Endothelial cell of umbilical vein (primary cell): ENCODE measurements around the gene MCTP1. TPM values are rescaled to one million over a fixed set of nuclear protein-coding genes. Genes with fewer than 3 reads are reported as not detected.
A peak's percentile ranks its signal among the peaks of the same experiment; 100 is the strongest.

Source experiments
- BruUV-seq: library from RNA; stranded (reverse); fragments of 400-500 nt; replicated peaks from 2 replicates; lab custom pipeline; 2021; lab: Mats Ljungman, UMichigan
- CTCF ChIA-PET: fragments of 300-600, 350-600 bp; sonication (Branson Sonifier 250); formaldehyde crosslinking; loops from one replicate; lab custom pipeline; 2021; ENCODE audit warnings: antibody characterized with exemption, inconsistent platforms; lab: Charles Lee
- POLR2A ChIA-PET: fragments of 300-600, 350-600 bp; sonication (Branson Sonifier 250); formaldehyde crosslinking; loops from one replicate; lab custom pipeline; 2021; ENCODE audit warnings: antibody characterized with exemption, inconsistent platforms; lab: Charles Lee
- DNase-seq: peaks from one replicate; pipeline ENCODE4 v3.0.0-alpha.2; 2011; ENCODE audit warnings: low read depth, low spot score
- FAIRE-seq: peaks from 2 replicates; lab custom pipeline; 2011; peaks lifted over from hg19 to GRCh38; lab: Jason Lieb, UNC
- H2AFZ ChIP-seq: 2 replicates; pipeline ENCODE4 v1.6.0; 2012; ENCODE audit warnings: low read depth, low read length, control low read depth, inconsistent platforms
- H3K27ac ChIP-seq: 2 replicates; pipeline ENCODE4 v1.5.1; 2011; ENCODE audit warnings: low read depth, mild to moderate bottlenecking, control low read depth, low read length, moderate library complexity; ENCODE audit not compliant: insufficient read depth
- H3K27me3 ChIP-seq, 2 experiments: 2 replicates each; pipeline versions ENCODE4 v1.6.0 to v1.6.1; 2011; ENCODE audit warnings: low read length in 2 of 2, mixed read lengths in 1 of 2; ENCODE audit not compliant: control insufficient read depth in 2 of 2, insufficient read depth in 2 of 2
- H3K36me3 ChIP-seq, 2 experiments: 2 replicates in 1 of 2; 3 replicates in 1 of 2; pipeline ENCODE4 v1.5.1; 2011; ENCODE audit warnings: low read length in 2 of 2, mild to moderate bottlenecking in 1 of 2, moderate library complexity in 1 of 2; ENCODE audit not compliant: control insufficient read depth in 2 of 2, insufficient read depth in 2 of 2; ENCODE audit errors: extremely low read depth in 1 of 2
- H3K4me1 ChIP-seq: 3 replicates; pipeline ENCODE4 v1.5.1; 2011; ENCODE audit warnings: mild to moderate bottlenecking, low read length; ENCODE audit not compliant: control insufficient read depth, insufficient read depth; ENCODE audit errors: extremely low read depth
- H3K4me2 ChIP-seq: 2 replicates; pipeline ENCODE4 v1.6.1; 2011; ENCODE audit warnings: low read length, control low read depth, mixed read lengths; ENCODE audit not compliant: insufficient read depth
- H3K4me3 ChIP-seq, 3 experiments: fragments of 200-600 bp in 1 of 3; sonication (generic), shearing (Covaris generic) in 1 of 3; replicated peaks in 1 of 3; 2 replicates each; pipeline ENCODE4 v1.5.1; 2011 to 2016; ENCODE audit warnings: control low read depth in 3 of 3, low read length in 3 of 3, mild to moderate bottlenecking in 2 of 3, inconsistent platforms in 1 of 3, low read depth in 1 of 3, moderate library complexity in 1 of 3; ENCODE audit not compliant: insufficient read depth in 1 of 3
- H3K79me2 ChIP-seq: 2 replicates; pipeline ENCODE4 v1.6.0; 2012; ENCODE audit warnings: low read length, inconsistent platforms; ENCODE audit not compliant: control insufficient read depth, insufficient read depth
- H3K9ac ChIP-seq: replicated peaks from 2 replicates; pipeline ENCODE3; 2011; ENCODE audit warnings: low read length, control low read depth; ENCODE audit not compliant: insufficient read depth; ENCODE audit errors: extremely low read depth
- H3K9me1 ChIP-seq: replicated peaks from 3 replicates; pipeline ENCODE4 v1.6.0; 2011; ENCODE audit warnings: mild to moderate bottlenecking, low read length; ENCODE audit not compliant: control insufficient read depth, insufficient read depth; ENCODE audit errors: extremely low read depth
- H3K9me3 ChIP-seq: replicated peaks from 2 replicates; pipeline ENCODE4 v1.5.1; 2012; ENCODE audit warnings: low read length, inconsistent platforms; ENCODE audit not compliant: control insufficient read depth, insufficient read depth
- H4K20me1 ChIP-seq: replicated peaks from 2 replicates; pipeline ENCODE3; 2011; ENCODE audit warnings: mild to moderate bottlenecking, low read length; ENCODE audit not compliant: control insufficient read depth, insufficient read depth; ENCODE audit errors: extremely low read depth
- EZH2 ChIP-seq: IDR thresholded peaks from 2 replicates; pipeline ENCODE4 v1.6.1; 2012; ENCODE audit warnings: borderline replicate concordance, low read depth, mild to moderate bottlenecking, moderate library complexity, low read length, inconsistent platforms; ENCODE audit not compliant: severe bottlenecking
- FOS ChIP-seq: IDR thresholded peaks from 2 replicates; pipeline ENCODE4 v1.6.1; 2011; ENCODE audit warnings: mild to moderate bottlenecking, low read length, moderate library complexity, borderline replicate concordance; ENCODE audit not compliant: insufficient read depth
- GATA2 ChIP-seq: IDR thresholded peaks from 2 replicates; pipeline ENCODE4 v1.7.0; 2011; ENCODE audit warnings: low read depth, mild to moderate bottlenecking, moderate library complexity, mixed read lengths, low read length; ENCODE audit not compliant: insufficient read length, insufficient read depth
- JUN ChIP-seq: IDR thresholded peaks from 2 replicates; pipeline ENCODE4 v1.6.1; 2011; ENCODE audit warnings: borderline replicate concordance, low read depth; ENCODE audit not compliant: insufficient read length, insufficient read depth
- MYC ChIP-seq: IDR thresholded peaks from one replicate; pipeline ENCODE4 v1.6.1; 2011; ENCODE audit warnings: mild to moderate bottlenecking, low read depth, low read length
- POLR2A ChIP-seq: IDR thresholded peaks from 2 replicates; pipeline ENCODE4 v1.6.1; 2012; ENCODE audit warnings: low read depth, mild to moderate bottlenecking, control low read depth, low read length
- POLR2AphosphoS5 ChIP-seq: IDR thresholded peaks from 2 replicates; pipeline ENCODE4 v1.6.1; 2012; ENCODE audit warnings: low read depth, mild to moderate bottlenecking, control low read depth, low read length, moderate library complexity; ENCODE audit not compliant: insufficient read depth
- dilution Hi-C: fragments of 300-500 bp; cut with MboI; formaldehyde crosslinking; loops from one replicate; pipeline ENCODE4 v1.15.0; 2019; ENCODE audit warnings: low sequenced_read_pairs; ENCODE audit not compliant: extremely low pct_ligation_motif_present
- intact Hi-C: fragments of 100-400 bp; cut with micrococcal nuclease; formaldehyde crosslinking; loops from one replicate; pipeline ENCODE4 v1.10.0; 2022
- polyA plus RNA-seq, 4 experiments: library from polyadenylated mRNA; depleted of rRNA in 3 of 4; stranded (reverse) in 3 of 4; unstranded in 1 of 4; fragments of >200 nt; gene quantifications; 2 replicates each; pipeline versions ENCODE4 v1.2.1 to v1.2.3, GENCODE V29; 2011 to 2012; ENCODE audit warnings: missing spikeins in 1 of 4
- total RNA-seq: library from RNA; stranded (reverse); gene quantifications from 2 replicates; pipeline ENCODE4 v1.2.3, GENCODE V29; 2021
- TF ChIP-seq, protein P1 (sequence below), 2 donors: IDR thresholded peaks; 1 replicate in 1 of 2; 2 replicates in 1 of 2; pipeline ENCODE4 v1.5.1; 2011; ENCODE audit warnings: low read length in 2 of 2, mild to moderate bottlenecking in 2 of 2, moderate library complexity in 2 of 2, control low read depth in 1 of 2, inconsistent platforms in 1 of 2, low read depth in 1 of 2; ENCODE audit not compliant: insufficient read depth in 1 of 2; ENCODE audit errors: extremely low read depth in 1 of 2
- TF ChIP-seq, protein P2 (sequence below): IDR thresholded peaks from 2 replicates; pipeline ENCODE4 v1.6.1; 2011; ENCODE audit not compliant: insufficient read depth, insufficient read length

Gene MCTP1
- total and polyA plus RNA-seq, 2 donors (not counting 3 experiments of a cell fraction or from before 2014, with no cell fraction given), result 79.3 to 203 TPM

DNA sequence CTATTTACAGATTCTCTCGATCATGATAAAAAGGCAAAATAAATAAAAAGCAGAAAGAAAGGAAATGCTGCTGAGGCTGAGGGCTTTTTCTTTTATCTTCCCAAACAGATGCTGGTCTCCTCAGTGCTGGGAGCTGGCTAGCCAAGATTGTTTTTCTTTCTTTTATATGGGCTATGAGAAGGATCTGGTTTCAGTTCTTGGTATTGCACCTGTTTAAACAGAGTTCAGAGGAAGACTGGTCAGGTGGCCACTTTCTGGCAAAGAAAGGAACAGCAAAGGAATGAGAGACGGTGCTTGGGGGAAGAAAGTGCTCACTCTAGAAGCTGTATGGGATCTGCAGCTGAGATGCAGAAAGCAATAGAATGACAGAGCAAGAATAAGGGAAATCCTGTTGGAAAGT is 577.5 kb downstream of the MCTP1 start:
- intact Hi-C loops (no loop called here), dilution Hi-C loops (no loop called here)
- H3K9me1 ChIP-seq, result no peaks in the 10 kb centered on the region
- H3K4me3 ChIP-seq, result no peak overlapping the region
- DNase-seq (peak; percentile 68), FAIRE-seq (no peak)
- H2AFZ ChIP-seq, result no peak overlapping the region
- ChIA-PET CTCF (interaction anchor here (1.1 to 1.5 kb wide), 3 partner anchors 12 to 143 kb away, joined by 3 to 4 read pairs (median 4); no protein-coding TSS in a partner anchor), POLR2A (no interaction called here)
- no peaks in the 10 kb centered on the region for H4K20me1 ChIP-seq
- BruUV-seq, result no TSS peak
- no peak overlapping the region for H3K9ac ChIP-seq
- TF ChIP-seq POLR2AphosphoS5, result no peak
- no peak for TF ChIP-seq JUN
- no peaks in the 10 kb centered on the region for H3K79me2 ChIP-seq
- H3K27ac ChIP-seq, result no peak overlapping the region
- no peaks in the 10 kb centered on the region for H3K27me3 ChIP-seq
- no peak overlapping the region for H3K4me2 ChIP-seq
- H3K9me3 ChIP-seq, result no peaks in the 10 kb centered on the region
- peaks cover 2 to 11% of the 10 kb centered on the region in 2 experiments for H3K36me3 ChIP-seq
- no peaks in the 10 kb centered on the region for H3K4me1 ChIP-seq

DNA sequence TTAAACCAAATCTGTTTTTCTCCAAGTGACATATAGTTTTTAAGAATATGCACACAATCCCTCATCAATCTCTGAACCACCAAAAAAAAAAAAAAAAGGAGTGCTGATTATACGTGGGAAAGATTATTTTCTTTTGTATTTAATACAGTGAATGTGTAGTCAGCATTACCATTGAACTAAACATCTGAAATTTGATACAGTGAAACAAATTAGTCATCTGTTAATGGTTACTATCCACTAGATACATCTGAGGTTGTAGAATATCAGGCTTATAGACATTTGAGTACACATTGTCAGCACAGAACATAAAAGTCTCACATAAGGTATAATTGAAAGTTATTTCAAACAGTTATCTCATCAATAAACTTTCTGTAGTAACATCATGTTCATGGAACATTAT is 579.5 kb downstream of the MCTP1 start:
- Histone ChIP-seq H3K9me1 (no peaks in the 10 kb centered on the region), H3K27me3 (no peaks in the 10 kb centered on the region), H3K4me3 (no peak overlapping the region), H3K4me1 (no peaks in the 10 kb centered on the region), H3K27ac (no peak overlapping the region), H3K9ac (no peak overlapping the region), H3K9me3 (no peaks in the 10 kb centered on the region), H3K79me2 (no peaks in the 10 kb centered on the region), H4K20me1 (no peaks in the 10 kb centered on the region), H3K4me2 (no peak overlapping the region), H3K36me3 (peaks cover 2 to 10% of the 10 kb centered on the region in 2 experiments), H2AFZ (no peak overlapping the region)
- FAIRE-seq (no peak), DNase-seq (no peak)
- TF ChIP-seq MYC (no peak), GATA2 (no peak), JUN (no peak), POLR2AphosphoS5 (no peak), POLR2A (no peak), EZH2 (no peak), FOS (no peak)
- TF ChIP-seq, protein P1, sequence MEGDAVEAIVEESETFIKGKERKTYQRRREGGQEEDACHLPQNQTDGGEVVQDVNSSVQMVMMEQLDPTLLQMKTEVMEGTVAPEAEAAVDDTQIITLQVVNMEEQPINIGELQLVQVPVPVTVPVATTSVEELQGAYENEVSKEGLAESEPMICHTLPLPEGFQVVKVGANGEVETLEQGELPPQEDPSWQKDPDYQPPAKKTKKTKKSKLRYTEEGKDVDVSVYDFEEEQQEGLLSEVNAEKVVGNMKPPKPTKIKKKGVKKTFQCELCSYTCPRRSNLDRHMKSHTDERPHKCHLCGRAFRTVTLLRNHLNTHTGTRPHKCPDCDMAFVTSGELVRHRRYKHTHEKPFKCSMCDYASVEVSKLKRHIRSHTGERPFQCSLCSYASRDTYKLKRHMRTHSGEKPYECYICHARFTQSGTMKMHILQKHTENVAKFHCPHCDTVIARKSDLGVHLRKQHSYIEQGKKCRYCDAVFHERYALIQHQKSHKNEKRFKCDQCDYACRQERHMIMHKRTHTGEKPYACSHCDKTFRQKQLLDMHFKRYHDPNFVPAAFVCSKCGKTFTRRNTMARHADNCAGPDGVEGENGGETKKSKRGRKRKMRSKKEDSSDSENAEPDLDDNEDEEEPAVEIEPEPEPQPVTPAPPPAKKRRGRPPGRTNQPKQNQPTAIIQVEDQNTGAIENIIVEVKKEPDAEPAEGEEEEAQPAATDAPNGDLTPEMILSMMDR (IDR thresholded peaks at IDR 0.05; ENCODE audit: extremely low read depth in 1 of 2, insufficient read depth in 1 of 2, low read depth in 1 of 2, low read length in 2 of 2), result no peak
- TF ChIP-seq, protein P2, sequence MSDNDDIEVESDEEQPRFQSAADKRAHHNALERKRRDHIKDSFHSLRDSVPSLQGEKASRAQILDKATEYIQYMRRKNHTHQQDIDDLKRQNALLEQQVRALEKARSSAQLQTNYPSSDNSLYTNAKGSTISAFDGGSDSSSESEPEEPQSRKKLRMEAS, result no peak
- no TSS peak for BruUV-seq
- dilution Hi-C loops, result no loop called here
- ChIA-PET CTCF (no interaction called here), POLR2A (no interaction called here)
- intact Hi-C loops, result no loop called here
